ENCODE data around the gene NRCAM. TPM values are rescaled to one million over a fixed set of nuclear protein-coding genes. Genes with fewer than 3 reads are reported as not detected.

NRCAM gene
- total and polyA plus RNA-seq, 2 donors (not counting 1 experiment from before 2014, with no cell fraction given), result 0.75 to 4.6 TPM

GRCh38 chr7:108307194-108307593, 149.0 kb downstream of the NRCAM start:
- ChIA-PET CTCF (no interaction called here), POLR2A (no interaction called here)
- H3K27me3 Mint-ChIP-seq, result no peaks in the 10 kb centered on the region
- intact Hi-C loops (cut with micrococcal nuclease), result no loop called here
- H2AFZ ChIP-seq (ENCODE audit: insufficient read depth, low read depth, low read length, poor library complexity, severe bottlenecking), result no peak overlapping the region
- no peak overlapping the region for H3K27ac ChIP-seq (ENCODE audit: low read length in 2 of 2)
- no peak for DNase-seq
- H3K4me1 Mint-ChIP-seq, result peaks cover 25% of the 10 kb centered on the region
- no peak overlapping the region for H3K9ac ChIP-seq (ENCODE audit: low read length)
- TF ChIP-seq EZH2 (IDR thresholded peaks at IDR 0.05; ENCODE audit: borderline replicate concordance, insufficient read depth, low read depth, low read length, poor library complexity, severe bottlenecking) (no peak), CTCF (IDR thresholded peaks at IDR 0.05) (no peak)
- no peaks in the 10 kb centered on the region for H3K79me2 ChIP-seq (ENCODE audit: control insufficient read depth, insufficient read depth, low read length)
- H3K4me3 Mint-ChIP-seq, result no peak overlapping the region
- 96% methylated on average over 4 of the region's 6 CpGs for WGBS (ENCODE audit: insufficient coverage)
- H3K27ac Mint-ChIP-seq, result no peak overlapping the region
- no peaks in the 10 kb centered on the region for H3K36me3 ChIP-seq (replicated peaks in 1 of 2; ENCODE audit: control extremely low read depth in 1 of 2, control insufficient read depth in 1 of 2, extremely low read depth in 1 of 2, insufficient read depth in 2 of 2, low read length in 1 of 2)
- no peaks in the 10 kb centered on the region for H3K9me3 Mint-ChIP-seq (ENCODE audit: insufficient read depth)
- no peaks in the 10 kb centered on the region for H3K9me3 ChIP-seq (ENCODE audit: control extremely low read depth in 1 of 3, control insufficient read depth in 2 of 3, insufficient read depth in 1 of 3, low read length in 2 of 3)
- no peak overlapping the region for H3K4me3 ChIP-seq (ENCODE audit: control extremely low read depth in 1 of 5, extremely low read depth in 1 of 5, insufficient read depth in 1 of 5, low read depth in 2 of 5, low read length in 4 of 5)
- no peaks in the 10 kb centered on the region for H3K4me1 ChIP-seq (ENCODE audit: control insufficient read depth in 2 of 2, insufficient read depth in 2 of 2, low read length in 2 of 2)
- no peak for ATAC-seq (ENCODE audit: low read depth)
- peaks cover 0 to 4% (median 0%) of the 10 kb centered on the region in 4 experiments for H3K27me3 ChIP-seq (replicated peaks in 1 of 4; ENCODE audit: control extremely low read depth in 1 of 4, control insufficient read depth in 3 of 4, insufficient read depth in 4 of 4, low read length in 3 of 4)
- no peaks in the 10 kb centered on the region for H4K20me1 ChIP-seq (ENCODE audit: control insufficient read depth, insufficient read depth, low read length, poor library complexity, severe bottlenecking)
- no peak overlapping the region for H3K4me2 ChIP-seq (replicated peaks; ENCODE audit: low read depth, low read length, poor library complexity, severe bottlenecking)

DNA sequence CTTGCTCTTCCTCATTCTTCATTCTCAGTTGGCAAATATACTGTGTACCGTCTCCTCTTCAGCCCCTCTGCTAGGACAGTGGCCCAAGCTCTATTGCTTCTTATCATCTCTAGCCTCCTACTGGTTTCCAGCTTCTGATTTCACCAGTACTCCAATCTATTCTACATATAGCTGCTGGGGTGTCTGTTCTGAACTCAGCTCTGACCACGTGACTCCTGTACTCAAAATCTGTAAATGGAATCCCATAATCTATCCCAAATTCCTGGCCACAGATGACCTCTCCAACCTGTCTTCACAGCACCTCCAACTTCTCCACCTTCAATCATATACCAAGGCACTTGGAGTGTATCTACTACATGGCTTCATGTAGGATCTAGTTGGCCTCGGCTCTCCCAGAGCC, 152.9 kb downstream of the NRCAM start:
- H3K4me1 ChIP-seq (ENCODE audit: control insufficient read depth in 2 of 2, insufficient read depth in 2 of 2, low read length in 2 of 2), result no peaks in the 10 kb centered on the region
- H2AFZ ChIP-seq (ENCODE audit: insufficient read depth, low read depth, low read length, poor library complexity, severe bottlenecking), result no peak overlapping the region
- no peak overlapping the region for H3K9ac ChIP-seq (ENCODE audit: low read length)
- H3K4me3 ChIP-seq (ENCODE audit: control extremely low read depth in 1 of 5, extremely low read depth in 1 of 5, insufficient read depth in 1 of 5, low read depth in 2 of 5, low read length in 4 of 5), result no peak overlapping the region
- CTCF ChIA-PET, result no interaction called here
- H3K4me2 ChIP-seq (replicated peaks; ENCODE audit: low read depth, low read length, poor library complexity, severe bottlenecking), result no peak overlapping the region
- no peaks in the 10 kb centered on the region for H3K36me3 ChIP-seq (replicated peaks in 1 of 2; ENCODE audit: control extremely low read depth in 1 of 2, control insufficient read depth in 1 of 2, extremely low read depth in 1 of 2, insufficient read depth in 2 of 2, low read length in 1 of 2)
- DNase-seq (no peak), ATAC-seq (ENCODE audit: low read depth) (no peak)
- no peaks in the 10 kb centered on the region for H3K9me3 Mint-ChIP-seq (ENCODE audit: insufficient read depth)
- H3K4me3 Mint-ChIP-seq, result no peak overlapping the region
- H3K27ac Mint-ChIP-seq, result no peak overlapping the region
- H3K9me3 ChIP-seq (ENCODE audit: control extremely low read depth in 1 of 3, control insufficient read depth in 2 of 3, insufficient read depth in 1 of 3, low read length in 2 of 3), result no peaks in the 10 kb centered on the region
- H3K27me3 ChIP-seq (replicated peaks in 1 of 4; ENCODE audit: control extremely low read depth in 1 of 4, control insufficient read depth in 3 of 4, insufficient read depth in 4 of 4, low read length in 3 of 4), result peaks cover 0 to 4% (median 0%) of the 10 kb centered on the region in 4 experiments
- H3K79me2 ChIP-seq (ENCODE audit: control insufficient read depth, insufficient read depth, low read length), result no peaks in the 10 kb centered on the region
- no peak overlapping the region for H3K27ac ChIP-seq (ENCODE audit: low read length in 2 of 2)
- intact Hi-C loops (cut with micrococcal nuclease), result no loop called here
- 92% methylated on average over 3 of the region's 3 CpGs for WGBS (ENCODE audit: insufficient coverage)
- POLR2A ChIA-PET, result no interaction called here
- H3K27me3 Mint-ChIP-seq, result no peaks in the 10 kb centered on the region
- no peaks in the 10 kb centered on the region for H4K20me1 ChIP-seq (ENCODE audit: control insufficient read depth, insufficient read depth, low read length, poor library complexity, severe bottlenecking)
- no peaks in the 10 kb centered on the region for H3K4me1 Mint-ChIP-seq
- TF ChIP-seq EZH2 (IDR thresholded peaks at IDR 0.05; ENCODE audit: borderline replicate concordance, insufficient read depth, low read depth, low read length, poor library complexity, severe bottlenecking) (no peak), CTCF (IDR thresholded peaks at IDR 0.05) (no peak)

All from B cell (primary cell).